DOHH2 (cell line): ENCODE results near the gene CAMTA1.

ENCODE experiments used
- EZH2phosphoT487 ChIP-seq: fragments of 200-600 bp; sonication (generic); IDR thresholded peaks from 2 replicates; pipeline ENCODE4 v1.6.1; 2017; ENCODE audit warnings: borderline replicate concordance, mild to moderate bottlenecking, antibody characterized with exemption, low read length, moderate library complexity, mixed read lengths
- TF ChIP-seq, protein P1 (sequence below): fragments of 200-600 bp; sonication (generic); IDR thresholded peaks from one replicate; pipeline ENCODE4 v1.5.1; 2014; ENCODE audit warnings: antibody characterized with exemption, mild to moderate bottlenecking, low read depth, low read length; ENCODE audit not compliant: poor library complexity, severe bottlenecking

DNA sequence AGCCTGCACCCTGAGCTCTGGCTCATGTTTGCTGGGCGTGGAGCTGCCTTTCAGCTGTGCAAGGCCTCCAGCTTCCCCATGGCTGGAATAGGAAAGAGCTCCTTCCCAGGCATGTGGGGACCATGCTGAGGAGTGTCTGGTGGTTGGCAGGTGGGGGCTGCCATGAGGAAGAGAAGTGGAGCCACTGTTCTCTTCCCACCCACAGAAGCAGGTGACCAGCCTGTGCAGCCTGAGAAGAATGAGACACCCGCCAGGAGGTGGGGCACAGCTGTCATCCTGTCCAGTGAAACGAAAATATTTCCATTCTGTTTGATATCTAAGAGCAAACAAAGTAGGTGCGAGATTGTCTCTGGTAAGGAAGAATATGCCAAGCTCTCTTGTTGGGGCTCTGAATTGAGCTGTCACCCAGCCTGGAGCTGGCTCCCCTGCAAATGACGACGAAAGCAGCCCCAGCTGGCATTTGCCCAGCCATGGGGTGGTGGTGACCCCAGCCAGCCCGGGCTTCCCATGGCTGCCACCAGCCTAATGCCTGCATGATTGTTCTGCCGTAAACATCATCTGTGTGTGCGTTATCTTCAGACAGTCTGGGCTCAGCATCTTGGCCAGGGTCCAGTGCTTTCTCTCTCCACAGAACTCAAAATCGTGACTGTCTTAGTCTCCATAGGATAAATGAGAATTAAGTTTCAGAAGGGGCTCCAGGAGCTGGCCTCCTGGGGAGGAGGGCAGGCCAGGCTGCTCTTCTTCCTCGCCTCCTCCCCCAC is 556.1 kb downstream of the CAMTA1 start:
- TF ChIP-seq, protein P1, sequence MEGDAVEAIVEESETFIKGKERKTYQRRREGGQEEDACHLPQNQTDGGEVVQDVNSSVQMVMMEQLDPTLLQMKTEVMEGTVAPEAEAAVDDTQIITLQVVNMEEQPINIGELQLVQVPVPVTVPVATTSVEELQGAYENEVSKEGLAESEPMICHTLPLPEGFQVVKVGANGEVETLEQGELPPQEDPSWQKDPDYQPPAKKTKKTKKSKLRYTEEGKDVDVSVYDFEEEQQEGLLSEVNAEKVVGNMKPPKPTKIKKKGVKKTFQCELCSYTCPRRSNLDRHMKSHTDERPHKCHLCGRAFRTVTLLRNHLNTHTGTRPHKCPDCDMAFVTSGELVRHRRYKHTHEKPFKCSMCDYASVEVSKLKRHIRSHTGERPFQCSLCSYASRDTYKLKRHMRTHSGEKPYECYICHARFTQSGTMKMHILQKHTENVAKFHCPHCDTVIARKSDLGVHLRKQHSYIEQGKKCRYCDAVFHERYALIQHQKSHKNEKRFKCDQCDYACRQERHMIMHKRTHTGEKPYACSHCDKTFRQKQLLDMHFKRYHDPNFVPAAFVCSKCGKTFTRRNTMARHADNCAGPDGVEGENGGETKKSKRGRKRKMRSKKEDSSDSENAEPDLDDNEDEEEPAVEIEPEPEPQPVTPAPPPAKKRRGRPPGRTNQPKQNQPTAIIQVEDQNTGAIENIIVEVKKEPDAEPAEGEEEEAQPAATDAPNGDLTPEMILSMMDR = no peak
- TF ChIP-seq EZH2phosphoT487 = no peak
